ENCODE results near the gene CALR.

DNA sequence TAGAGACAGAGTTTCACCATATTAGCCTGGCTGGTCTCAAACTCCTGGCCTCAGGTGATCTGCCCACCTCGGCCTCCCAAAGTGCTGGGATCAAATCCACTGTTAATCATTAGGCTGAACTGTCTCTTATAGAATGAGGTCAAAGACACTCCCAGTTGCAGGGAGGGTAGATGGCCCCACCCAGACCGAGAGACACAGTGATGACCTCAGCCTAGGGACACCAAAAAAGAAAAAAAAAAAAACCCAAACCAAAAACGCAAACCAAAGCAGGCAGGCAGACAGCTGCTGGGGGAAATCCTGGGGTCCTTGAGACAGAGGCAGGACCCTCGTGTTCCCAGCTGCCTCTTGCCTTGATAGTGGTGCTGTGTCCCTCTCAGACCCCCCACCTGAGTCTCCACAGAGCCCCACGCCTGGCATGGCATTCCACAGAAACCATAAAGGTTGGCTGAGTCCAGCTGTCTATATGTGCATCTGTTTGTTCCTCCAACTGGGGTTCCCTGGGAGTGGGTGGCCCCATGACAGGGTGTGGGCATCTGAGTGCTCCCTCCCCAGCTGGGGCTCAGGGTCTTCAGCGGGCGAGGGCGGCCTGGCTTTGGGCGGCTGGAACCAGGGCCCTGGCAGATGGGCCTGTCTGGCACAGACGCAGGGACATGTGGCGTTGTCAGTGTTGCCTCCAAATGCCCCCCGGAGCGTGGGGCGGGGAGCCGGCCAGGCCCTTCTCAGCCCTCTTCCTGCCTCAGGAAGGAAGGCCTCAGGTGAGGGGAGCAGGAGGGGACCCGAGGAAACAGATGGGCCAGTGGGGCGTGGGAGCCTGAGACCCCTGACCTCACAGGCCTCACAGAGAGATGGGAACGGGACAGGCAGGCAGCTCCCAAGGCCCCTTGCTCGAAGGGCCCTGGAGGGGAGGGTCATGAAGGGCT, 36.2 kb downstream of the CALR start:
- TF ChIP-seq, protein P1, sequence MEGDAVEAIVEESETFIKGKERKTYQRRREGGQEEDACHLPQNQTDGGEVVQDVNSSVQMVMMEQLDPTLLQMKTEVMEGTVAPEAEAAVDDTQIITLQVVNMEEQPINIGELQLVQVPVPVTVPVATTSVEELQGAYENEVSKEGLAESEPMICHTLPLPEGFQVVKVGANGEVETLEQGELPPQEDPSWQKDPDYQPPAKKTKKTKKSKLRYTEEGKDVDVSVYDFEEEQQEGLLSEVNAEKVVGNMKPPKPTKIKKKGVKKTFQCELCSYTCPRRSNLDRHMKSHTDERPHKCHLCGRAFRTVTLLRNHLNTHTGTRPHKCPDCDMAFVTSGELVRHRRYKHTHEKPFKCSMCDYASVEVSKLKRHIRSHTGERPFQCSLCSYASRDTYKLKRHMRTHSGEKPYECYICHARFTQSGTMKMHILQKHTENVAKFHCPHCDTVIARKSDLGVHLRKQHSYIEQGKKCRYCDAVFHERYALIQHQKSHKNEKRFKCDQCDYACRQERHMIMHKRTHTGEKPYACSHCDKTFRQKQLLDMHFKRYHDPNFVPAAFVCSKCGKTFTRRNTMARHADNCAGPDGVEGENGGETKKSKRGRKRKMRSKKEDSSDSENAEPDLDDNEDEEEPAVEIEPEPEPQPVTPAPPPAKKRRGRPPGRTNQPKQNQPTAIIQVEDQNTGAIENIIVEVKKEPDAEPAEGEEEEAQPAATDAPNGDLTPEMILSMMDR (IDR thresholded peaks at IDR 0.05; ENCODE audit: extremely low read depth in 1 of 2, insufficient read depth in 1 of 2, low read depth in 1 of 2, low read length in 2 of 2) = no peak
- TF ChIP-seq FOS (IDR thresholded peaks at IDR 0.05; ENCODE audit: borderline replicate concordance, insufficient read depth, low read length) (no peak), POLR2A (IDR thresholded peaks at IDR 0.05; ENCODE audit: low read depth, low read length) (no peak)

All from endothelial cell of umbilical vein (primary cell).